ENCODE measurements around the gene HNRNPU.

DNA sequence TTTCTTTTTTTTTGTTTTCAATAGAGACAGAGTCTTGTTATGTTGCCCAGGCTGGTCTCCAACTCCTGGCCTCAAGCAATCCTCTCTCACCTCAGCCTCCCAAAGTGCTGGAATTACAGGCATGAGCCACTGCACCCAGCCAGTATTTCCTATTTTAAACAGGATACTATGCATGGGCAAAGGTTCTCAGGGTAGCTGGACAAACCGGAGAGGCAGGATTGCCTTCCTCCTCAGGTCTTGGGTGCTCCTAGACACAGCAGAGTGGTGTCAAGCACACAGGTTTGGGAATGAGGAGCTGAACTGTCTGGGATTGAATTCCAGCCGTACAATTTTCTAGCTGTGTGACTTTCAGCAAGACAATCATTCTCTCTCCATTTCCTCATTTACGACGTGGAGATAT lies 22.9 kb upstream of the HNRNPU start:
- TF ChIP-seq POLR2AphosphoS5 (IDR thresholded peaks at IDR 0.05; ENCODE audit: low read depth, low read length) (no peak), POLR2A (IDR thresholded peaks at IDR 0.05; ENCODE audit: low read depth, low read length) (no peak), TAF1 (IDR thresholded peaks at IDR 0.05; ENCODE audit: borderline replicate concordance, low read depth, low read length) (no peak)
